ENCODE results near the gene TEF.

GRCh38 chr22:41446639-41447434 lies 65.1 kb downstream of the TEF start, which contains the start of gene TOB2:
- TF ChIP-seq GATA2 (IDR thresholded peaks at IDR 0.05; ENCODE audit: low read depth, low read length) (no peak), GATA3 (IDR thresholded peaks at IDR 0.05; ENCODE audit: low read depth, low read length) (no peak)

All from SH-SY5Y (cell line).